ENCODE measurements around the gene WNK2.

GRCh38 chr9:93343663-93344062 is 159.7 kb downstream of the WNK2 start:
- TF ChIP-seq, protein P1, sequence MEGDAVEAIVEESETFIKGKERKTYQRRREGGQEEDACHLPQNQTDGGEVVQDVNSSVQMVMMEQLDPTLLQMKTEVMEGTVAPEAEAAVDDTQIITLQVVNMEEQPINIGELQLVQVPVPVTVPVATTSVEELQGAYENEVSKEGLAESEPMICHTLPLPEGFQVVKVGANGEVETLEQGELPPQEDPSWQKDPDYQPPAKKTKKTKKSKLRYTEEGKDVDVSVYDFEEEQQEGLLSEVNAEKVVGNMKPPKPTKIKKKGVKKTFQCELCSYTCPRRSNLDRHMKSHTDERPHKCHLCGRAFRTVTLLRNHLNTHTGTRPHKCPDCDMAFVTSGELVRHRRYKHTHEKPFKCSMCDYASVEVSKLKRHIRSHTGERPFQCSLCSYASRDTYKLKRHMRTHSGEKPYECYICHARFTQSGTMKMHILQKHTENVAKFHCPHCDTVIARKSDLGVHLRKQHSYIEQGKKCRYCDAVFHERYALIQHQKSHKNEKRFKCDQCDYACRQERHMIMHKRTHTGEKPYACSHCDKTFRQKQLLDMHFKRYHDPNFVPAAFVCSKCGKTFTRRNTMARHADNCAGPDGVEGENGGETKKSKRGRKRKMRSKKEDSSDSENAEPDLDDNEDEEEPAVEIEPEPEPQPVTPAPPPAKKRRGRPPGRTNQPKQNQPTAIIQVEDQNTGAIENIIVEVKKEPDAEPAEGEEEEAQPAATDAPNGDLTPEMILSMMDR (IDR thresholded peaks at IDR 0.05) = no peak
- TF ChIP-seq POLR2A (IDR thresholded peaks at IDR 0.05; ENCODE audit: low read depth) = no peak

Measured in esophagus muscularis mucosa (tissue), 3 donors.